GM13977 (cell line): ENCODE data around the gene BZW1.

Experiments
- DNase-seq: peaks from one replicate; pipeline ENCODE4 v3.0.0; 2012; ENCODE audit warnings: low spot score
- in situ Hi-C: fragments of 300-500 bp; cut with MboI; formaldehyde crosslinking; loops from one replicate; pipeline ENCODE4 v1.12.0; 2022; ENCODE audit warnings: low sequenced_read_pairs, low pct_unique_long_range_greater_than_20kb, mixed read lengths, inconsistent platforms; ENCODE audit not compliant: unreplicated experiment
- TF ChIP-seq, protein P1 (sequence below): IDR thresholded peaks from 2 replicates; pipeline ENCODE4 v1.5.1; 2012; ENCODE audit warnings: mild to moderate bottlenecking, control low read depth; ENCODE audit not compliant: insufficient read depth; ENCODE audit errors: extremely low read depth, missing control alignments

Gene BZW1

GRCh38 chr2:200852605-200853004, 40.9 kb downstream of the BZW1 start:
- TF ChIP-seq, protein P1, sequence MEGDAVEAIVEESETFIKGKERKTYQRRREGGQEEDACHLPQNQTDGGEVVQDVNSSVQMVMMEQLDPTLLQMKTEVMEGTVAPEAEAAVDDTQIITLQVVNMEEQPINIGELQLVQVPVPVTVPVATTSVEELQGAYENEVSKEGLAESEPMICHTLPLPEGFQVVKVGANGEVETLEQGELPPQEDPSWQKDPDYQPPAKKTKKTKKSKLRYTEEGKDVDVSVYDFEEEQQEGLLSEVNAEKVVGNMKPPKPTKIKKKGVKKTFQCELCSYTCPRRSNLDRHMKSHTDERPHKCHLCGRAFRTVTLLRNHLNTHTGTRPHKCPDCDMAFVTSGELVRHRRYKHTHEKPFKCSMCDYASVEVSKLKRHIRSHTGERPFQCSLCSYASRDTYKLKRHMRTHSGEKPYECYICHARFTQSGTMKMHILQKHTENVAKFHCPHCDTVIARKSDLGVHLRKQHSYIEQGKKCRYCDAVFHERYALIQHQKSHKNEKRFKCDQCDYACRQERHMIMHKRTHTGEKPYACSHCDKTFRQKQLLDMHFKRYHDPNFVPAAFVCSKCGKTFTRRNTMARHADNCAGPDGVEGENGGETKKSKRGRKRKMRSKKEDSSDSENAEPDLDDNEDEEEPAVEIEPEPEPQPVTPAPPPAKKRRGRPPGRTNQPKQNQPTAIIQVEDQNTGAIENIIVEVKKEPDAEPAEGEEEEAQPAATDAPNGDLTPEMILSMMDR, result no peak
- in situ Hi-C loops, result no loop called here
- DNase-seq, result no peak

DNA sequence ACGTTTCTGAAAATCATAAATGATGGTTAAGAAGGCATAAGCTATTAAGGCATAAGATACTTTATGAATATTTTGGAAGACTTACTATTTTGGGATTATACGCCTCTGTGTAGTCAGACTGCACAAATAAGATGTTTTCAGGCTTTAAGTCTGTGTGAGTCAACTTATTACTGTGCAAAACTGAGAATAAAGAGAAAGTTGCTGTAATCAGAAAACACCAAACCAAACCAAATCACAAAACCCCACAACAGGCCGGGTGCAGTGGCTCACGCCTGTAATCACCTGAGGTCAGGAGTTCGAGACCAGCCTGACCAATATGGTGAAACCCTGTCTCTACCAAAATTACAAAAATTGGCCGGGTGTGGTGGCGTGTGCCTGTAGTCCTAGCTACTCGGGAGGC, 45.1 kb downstream of the BZW1 start:
- TF ChIP-seq, protein P1, result no peak
- in situ Hi-C loops, result no loop called here
- no peak for DNase-seq

DNA sequence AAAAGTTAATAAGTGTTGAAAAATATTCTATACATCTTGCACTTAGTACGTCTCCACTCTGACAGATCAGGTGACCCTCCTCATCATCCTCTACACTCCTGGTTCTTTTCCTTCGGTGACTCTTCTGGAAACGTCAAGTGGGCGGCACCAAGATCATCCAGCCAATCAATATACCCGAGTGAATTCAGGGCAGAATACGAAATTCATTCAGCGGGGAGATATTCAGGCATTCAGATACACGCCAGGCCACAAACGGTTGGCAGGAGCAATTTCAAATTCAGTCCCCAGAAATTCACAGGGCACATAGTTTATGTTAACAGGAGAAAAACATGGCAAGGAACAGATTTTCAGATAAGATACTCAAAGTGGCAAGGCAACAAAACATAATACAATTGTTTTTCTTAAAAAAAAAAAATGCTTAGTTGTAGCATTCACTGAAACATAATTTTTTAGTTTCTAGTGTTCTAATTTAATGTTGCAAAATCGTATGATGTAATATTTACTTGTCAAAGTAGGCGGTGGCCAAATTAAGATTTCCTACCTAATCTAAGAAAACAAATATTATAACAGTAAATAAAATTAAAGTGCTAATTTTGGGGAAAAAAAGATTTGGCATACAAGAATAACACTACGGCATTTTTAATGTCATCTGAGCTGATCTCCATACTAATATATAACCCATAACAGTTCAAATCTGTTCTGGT, 48.5 kb downstream of the BZW1 start:
- DNase-seq, result no peak
- TF ChIP-seq, protein P1, result no peak
- in situ Hi-C loops, result no loop called here

GRCh38 chr2:200861617-200862155, 50.0 kb downstream of the BZW1 start:
- TF ChIP-seq, protein P1, result no peak
- no peak for DNase-seq
- in situ Hi-C loops, result no loop called here

DNA sequence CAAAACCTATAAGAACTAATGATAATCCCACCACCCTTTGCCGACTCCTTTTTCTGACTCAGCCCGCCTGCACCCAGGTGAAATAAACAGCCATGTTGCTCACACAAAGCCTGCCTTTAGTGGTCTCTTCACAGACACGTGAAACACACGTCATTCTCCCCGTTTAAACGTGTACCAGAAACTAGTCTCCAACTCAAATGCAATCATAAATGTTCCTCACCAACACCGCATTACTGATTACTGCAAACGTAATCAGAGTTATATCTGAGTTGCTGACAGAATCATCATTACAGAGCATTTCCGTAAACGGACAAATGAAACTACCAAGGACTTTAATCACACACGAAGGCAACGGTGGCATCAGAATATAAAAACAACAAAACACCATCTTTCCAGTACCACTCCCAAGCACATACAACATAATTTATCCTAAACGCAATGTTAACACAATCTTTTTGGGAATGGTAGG, 50.9 kb downstream of the BZW1 start:
- peak; percentile 58 for DNase-seq
- TF ChIP-seq, protein P1, result no peak
- in situ Hi-C loops, result no loop called here

DNA sequence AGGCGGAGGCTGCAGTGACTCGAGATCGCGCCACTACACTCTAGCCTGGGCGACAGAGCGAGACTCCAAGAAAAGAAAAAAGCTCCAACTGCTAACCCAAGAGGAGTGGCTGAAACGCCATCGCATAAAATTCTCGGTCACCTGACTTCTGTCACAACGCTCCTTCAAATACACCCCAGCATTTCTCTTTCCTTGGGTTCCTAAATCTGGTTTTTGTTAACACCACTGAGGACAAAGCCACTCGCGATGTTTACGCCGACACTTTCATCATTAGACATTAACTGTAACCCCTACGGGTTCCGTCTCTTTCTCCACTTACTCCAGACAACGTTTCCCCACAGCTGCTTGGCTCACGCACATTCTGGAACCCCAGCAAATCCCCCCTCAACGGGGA, 52.1 kb downstream of the BZW1 start:
- no peak for DNase-seq
- TF ChIP-seq, protein P1, result no peak
- in situ Hi-C loops, result no loop called here
